GM12878 (cell line): ENCODE measurements around the gene OR8D1. TPM values are rescaled to one million over a fixed set of nuclear protein-coding genes. Genes with fewer than 3 reads are reported as not detected.

Source experiments
- ATAC-seq: fragments of 200-7000 bp; cut with Tn5 transposase; 3 replicates; pipeline ENCODE4 v1.9.1; 2020; ENCODE audit warnings: mild to moderate bottlenecking, moderate library complexity
- BruUV-seq: library from RNA; stranded (reverse); fragments of 400-500 nt; replicated peaks from 2 replicates; lab custom pipeline; 2021; lab: Mats Ljungman, UMichigan
- CTCF ChIA-PET: fragments of 300-600 bp; sonication (Branson Sonifier 250); formaldehyde crosslinking; extraction: SDS; loops from one replicate; lab custom pipeline; 2021; ENCODE audit warnings: inconsistent platforms; lab: Yijun Ruan, JAX
- POLR2A ChIA-PET: fragments of 350-600 bp; formaldehyde crosslinking; extraction: SDS; loops from one replicate; lab custom pipeline; 2021; ENCODE audit warnings: inconsistent platforms; lab: Charles Lee
- RAD21 ChIA-PET: fragments of 300-600 bp; sonication (Branson Sonifier 250); formaldehyde crosslinking; loops from one replicate; lab custom pipeline; 2023; ENCODE audit warnings: antibody characterized with exemption; ENCODE audit not compliant: unreplicated experiment; lab: Charles Lee
- SMC1A ChIA-PET: fragments of 300-600 bp; sonication (Branson Sonifier 250); formaldehyde crosslinking; loops from one replicate; lab custom pipeline; 2023; ENCODE audit not compliant: unreplicated experiment, uncharacterized antibody; lab: Charles Lee
- DNase-seq: peaks from one replicate; pipeline ENCODE4 v3.0.0-alpha.2; 2011; ENCODE audit warnings: low read depth, low spot score
- FAIRE-seq: peaks from 3 replicates; lab custom pipeline; 2011; peaks lifted over from hg19 to GRCh38; lab: Jason Lieb, UNC
- H2AFZ ChIP-seq: 2 replicates; pipeline ENCODE4 v1.6.0; 2011; ENCODE audit warnings: low read depth, low read length, control low read depth; ENCODE audit not compliant: control insufficient read depth
- H3K27ac ChIP-seq: 2 replicates; pipeline ENCODE4 v1.5.1; 2011; ENCODE audit warnings: control low read depth; ENCODE audit not compliant: control insufficient read depth, insufficient read depth
- H3K27me3 ChIP-seq, 2 experiments: replicated peaks in 1 of 2; 2 replicates each; pipeline versions ENCODE4 v1.6.0 to v1.6.1; 2011; ENCODE audit warnings: low read length in 1 of 2; ENCODE audit not compliant: control insufficient read depth in 2 of 2, insufficient read depth in 2 of 2
- H3K36me3 ChIP-seq, 2 experiments: 2 replicates each; pipeline ENCODE4 v1.5.1; 2011; ENCODE audit warnings: low read length in 1 of 2; ENCODE audit not compliant: control insufficient read depth in 2 of 2, insufficient read depth in 2 of 2
- H3K4me1 ChIP-seq: 2 replicates; pipeline ENCODE4 v1.6.1; 2011; ENCODE audit warnings: mild to moderate bottlenecking, low read length, moderate library complexity, mixed read lengths; ENCODE audit not compliant: control insufficient read depth, insufficient read depth
- H3K4me2 ChIP-seq: 2 replicates; pipeline ENCODE4 v1.6.0; 2011; ENCODE audit warnings: control low read depth; ENCODE audit not compliant: control insufficient read depth, insufficient read depth
- H3K4me3 ChIP-seq: fragments of 200-600 bp; sonication (generic); 2 replicates; pipeline ENCODE4 v1.5.1; 2016
- H3K79me2 ChIP-seq: 2 replicates; pipeline ENCODE4 v1.6.0; 2011; ENCODE audit warnings: low read length; ENCODE audit not compliant: control insufficient read depth, insufficient read depth
- H3K9ac ChIP-seq: 2 replicates; pipeline ENCODE4 v1.8.0; 2011; ENCODE audit warnings: low read length, control low read depth, mixed read lengths; ENCODE audit not compliant: control insufficient read depth, insufficient read depth
- H3K9me3 ChIP-seq: replicated peaks from 3 replicates; pipeline ENCODE4 v1.5.1; 2011; ENCODE audit warnings: mild to moderate bottlenecking, low read length; ENCODE audit not compliant: control insufficient read depth, insufficient read depth
- H4K20me1 ChIP-seq: 2 replicates; pipeline ENCODE4 v1.6.0; 2011; ENCODE audit not compliant: control insufficient read depth, insufficient read depth
- BMI1 ChIP-seq: fragments of 450-650 bp; IDR thresholded peaks from 2 replicates; pipeline ENCODE4 v1.6.1; 2016; ENCODE audit warnings: mild to moderate bottlenecking, moderate library complexity, borderline replicate concordance
- HSF1 ChIP-seq: fragments of 150-350 bp; IDR thresholded peaks from 2 replicates; pipeline ENCODE4 v1.6.1; 2014; ENCODE audit warnings: mild to moderate bottlenecking, low read depth, low read length
- IRF4 ChIP-seq: IDR thresholded peaks from 2 replicates; pipeline ENCODE4 v1.6.1; 2011; ENCODE audit warnings: low read depth, low read length
- MXI1 ChIP-seq: fragments of 150-350 bp; IDR thresholded peaks from 2 replicates; pipeline ENCODE4 v1.6.1; 2011; ENCODE audit warnings: low read depth, mild to moderate bottlenecking, inconsistent platforms, low read length, improper control_type of control experiment
- MYB ChIP-seq: fragments of 150-350 bp; IDR thresholded peaks from 2 replicates; pipeline ENCODE4 v1.6.1; 2014; ENCODE audit warnings: mild to moderate bottlenecking, low read depth, low read length, borderline replicate concordance
- NFIC ChIP-seq: IDR thresholded peaks from 2 replicates; pipeline ENCODE4 v1.6.1; 2012; ENCODE audit warnings: low read depth, mild to moderate bottlenecking, inconsistent platforms, low read length, moderate library complexity
- NKRF ChIP-seq: fragments of 450-650 bp; conservative IDR thresholded peaks from 2 replicates; pipeline ENCODE4 v1.6.1; 2017; ENCODE audit warnings: mild to moderate bottlenecking, moderate library complexity
- NR2C1 ChIP-seq: fragments of 450-650 bp; IDR thresholded peaks from 2 replicates; pipeline ENCODE4 v1.6.1; 2017; ENCODE audit warnings: antibody characterized with exemption, mild to moderate bottlenecking, moderate library complexity
- RAD21 ChIP-seq: IDR thresholded peaks from 2 replicates; pipeline ENCODE4 v1.6.1; 2011; ENCODE audit warnings: mild to moderate bottlenecking, low read depth, low read length, moderate library complexity; ENCODE audit not compliant: insufficient read depth
- SPI1 ChIP-seq: IDR thresholded peaks from 2 replicates; pipeline ENCODE4 v1.6.1; 2011; ENCODE audit warnings: low read depth, mild to moderate bottlenecking, low read length, moderate library complexity, borderline replicate concordance; ENCODE audit not compliant: insufficient read depth
- SREBF1 ChIP-seq: IDR thresholded peaks from 2 replicates; pipeline ENCODE4 v1.6.1; 2012; ENCODE audit warnings: mild to moderate bottlenecking, low read length
- SRF ChIP-seq, 2 experiments: IDR thresholded peaks; 2 replicates each; pipeline ENCODE4 v1.6.1; 2011; ENCODE audit warnings: low read depth in 2 of 2, low read length in 2 of 2, mild to moderate bottlenecking in 1 of 2, moderate library complexity in 1 of 2
- STAT1 ChIP-seq: fragments of 450-650 bp; conservative IDR thresholded peaks from 2 replicates; pipeline ENCODE4 v1.6.1; 2014; ENCODE audit warnings: antibody characterized with exemption, mild to moderate bottlenecking
- TARDBP ChIP-seq: IDR thresholded peaks from 2 replicates; pipeline ENCODE4 v1.6.1; 2016; ENCODE audit warnings: borderline replicate concordance
- ZBTB11 ChIP-seq: fragments of 450-650 bp; formaldehyde crosslinking; IDR thresholded peaks from 2 replicates; pipeline ENCODE4 v1.5.0; 2022; ENCODE audit warnings: mild to moderate bottlenecking, missing genetic modification characterization
- ZSCAN29 ChIP-seq: fragments of 450-650 bp; IDR thresholded peaks from 2 replicates; pipeline ENCODE4 v1.6.1; 2017; ENCODE audit warnings: mild to moderate bottlenecking, moderate library complexity
- WGBS: methylation state at CpG from one replicate; pipeline ENCODE4 v1.1.6; 2016; ENCODE audit warnings: low lambda C conversion rate; ENCODE audit not compliant: insufficient replicate concordance, insufficient coverage; ENCODE audit errors: missing lambda C conversion rate; 5-methylcytosine and 5-hydroxymethylcytosine counted together
- in situ Hi-C: fragments of 300-500 bp; cut with MboI; formaldehyde crosslinking; loops from 9 replicates; pipeline ENCODE4 v1.14.3; 2018; ENCODE audit warnings: mixed read lengths
- intact Hi-C: fragments of 100-400 bp; cut with micrococcal nuclease; formaldehyde crosslinking; loops from one replicate; pipeline ENCODE4 v1.14.2; 2022; ENCODE audit not compliant: unreplicated experiment
- polyA plus RNA-seq, 11 experiments: library from polyadenylated mRNA; depleted of rRNA in 4 of 11; unstranded in 6 of 11; stranded (reverse) in 5 of 11; fragments of >200 nt; fragmentation: Nextera tagmentation in 4 of 11; fragmentation: Illumina TruSeq in 1 of 11; extraction: Ambion mirVana in 4 of 11; extraction: Trizol in 1 of 11; gene quantifications; 1 replicate in 1 of 11; 2 replicates in 10 of 11; pipeline versions ENCODE4 v1.2.1 to v1.2.3, GENCODE V29; 2011 to 2016; ENCODE audit warnings: inconsistent platforms in 2 of 11, missing spikeins in 2 of 11, low read depth in 1 of 11
- total RNA-seq, 4 experiments: library from RNA; depleted of rRNA in 3 of 4; stranded (reverse); fragments of >200 nt in 3 of 4; fragmentation: Illumina TruSeq in 1 of 4; extraction: Trizol in 1 of 4; gene quantifications; 2 replicates each; pipeline versions ENCODE4 v1.2.1 to v1.2.3, GENCODE V29; 2013 to 2021

OR8D1 gene
- total and polyA plus RNA-seq, 10 of the 15 experiments (the other 5 are each of a cell fraction or from before 2014, with no cell fraction given), result not detected

- TF ChIP-seq NKRF, result no peak
Observed at GRCh38 chr11:124307093-124307492, 6.7 kb downstream of the OR8D1 start (continued).

GRCh38 chr11:124302347-124303125 lies 11.2 kb downstream of the OR8D1 start:
- Histone ChIP-seq H3K4me1 (no peaks in the 10 kb centered on the region), H3K36me3 (no peaks in the 10 kb centered on the region), H3K9me3 (no peaks in the 10 kb centered on the region), H4K20me1 (no peaks in the 10 kb centered on the region), H3K27ac (no peak overlapping the region), H3K4me2 (no peak overlapping the region), H3K27me3 (peaks cover 0 to 4% of the 10 kb centered on the region in 2 experiments; a peak in 1 of 4 replicates), H3K4me3 (no peak overlapping the region), H2AFZ (no peak overlapping the region), H3K79me2 (no peaks in the 10 kb centered on the region), H3K9ac (no peak overlapping the region)
- POLR2A ChIA-PET, result no interaction called here
- FAIRE-seq (no peak), DNase-seq (no peak), ATAC-seq (no peak)
- in situ Hi-C loops, result no loop called here
- RAD21 ChIA-PET, result no interaction called here
- WGBS, result 0% methylated on average over 3 of the region's 3 CpGs
- intact Hi-C loops, result no loop called here
- CTCF ChIA-PET, result no interaction called here
- TF ChIP-seq MXI1, result no peak
- no peak for TF ChIP-seq RAD21
- TF ChIP-seq ZBTB11 (CRISPR knock-in tag), result no peak
- no peak for TF ChIP-seq SREBF1
- no peak for TF ChIP-seq ZSCAN29
- no peak for TF ChIP-seq HSF1
- no peak for TF ChIP-seq BMI1
- no peak for TF ChIP-seq TARDBP
- TF ChIP-seq MYB, result no peak
- no peak for TF ChIP-seq STAT1
- TF ChIP-seq NR2C1, result no peak
- no peak for TF ChIP-seq SPI1
- TF ChIP-seq SRF (IDR thresholded peaks at IDR 0.05; ENCODE audit: low read depth in 2 of 2, low read length in 2 of 2), result no peak
- TF ChIP-seq NFIC, result no peak
- TF ChIP-seq IRF4, result no peak
- no TSS peak for BruUV-seq
- SMC1A ChIA-PET, result no interaction called here
